ENCODE results near the gene RNPEPL1.

The RNPEPL1 gene

GRCh38 chr2:240524963-240525718, 43.1 kb upstream of the RNPEPL1 start:
- Histone ChIP-seq H3K4me1 (ENCODE audit: control insufficient read depth in 5 of 5, insufficient read depth in 5 of 5, low read length in 5 of 5) (peaks cover 0 to 6% (median 4%) of the 10 kb centered on the region in 5 donors), H3K27ac (ENCODE audit: low read depth, low read length) (no peak overlapping the region), H3K4me3 (ENCODE audit: low read depth in 1 of 5, low read length in 5 of 5) (no peak overlapping the region), H3K9me3 (ENCODE audit: control insufficient read depth in 5 of 5, low read length in 5 of 5) (peaks cover 0 to 6% (median 4%) of the 10 kb centered on the region in 5 donors), H3K9ac (ENCODE audit: low read length in 5 of 5) (no peak overlapping the region), H3K36me3 (ENCODE audit: control insufficient read depth in 5 of 5, insufficient read depth in 5 of 5, low read length in 5 of 5) (peaks cover 0 to 54% (median 37%) of the 10 kb centered on the region in 5 donors), H3K27me3 (ENCODE audit: control insufficient read depth in 5 of 5, insufficient read depth in 4 of 5, low read length in 5 of 5) (peaks cover 3 to 7% (median 7%) of the 10 kb centered on the region in 5 donors)

- no peaks in the 10 kb centered on the region for H3K4me1 ChIP-seq (ENCODE audit: control insufficient read depth in 5 of 5, insufficient read depth in 5 of 5, low read length in 5 of 5)
- H3K4me3 ChIP-seq (ENCODE audit: low read depth in 1 of 5, low read length in 5 of 5) = no peak overlapping the region
- H3K27me3 ChIP-seq (ENCODE audit: control insufficient read depth in 5 of 5, insufficient read depth in 4 of 5, low read length in 5 of 5) = peaks cover 0 to under 1% (median under 1%) of the 10 kb centered on the region in 5 donors
- no peak overlapping the region for H3K27ac ChIP-seq (ENCODE audit: low read depth, low read length)
- H3K36me3 ChIP-seq (ENCODE audit: control insufficient read depth in 5 of 5, insufficient read depth in 5 of 5, low read length in 5 of 5) = peaks cover 0 to 54% (median 37%) of the 10 kb centered on the region in 5 donors
- no peak overlapping the region for H3K9ac ChIP-seq (ENCODE audit: low read length in 5 of 5)
- peaks cover 0 to 8% (median 4%) of the 10 kb centered on the region in 5 donors for H3K9me3 ChIP-seq (ENCODE audit: control insufficient read depth in 5 of 5, low read length in 5 of 5)
Observed at GRCh38 chr2:240525802-240526201, 42.5 kb upstream of the RNPEPL1 start.

GRCh38 chr2:240526521-240526920, 41.8 kb upstream of the RNPEPL1 start:
- Histone ChIP-seq H3K36me3 (ENCODE audit: control insufficient read depth in 5 of 5, insufficient read depth in 5 of 5, low read length in 5 of 5) (peaks cover 0 to 54% (median 41%) of the 10 kb centered on the region in 5 donors), H3K27me3 (ENCODE audit: control insufficient read depth in 5 of 5, insufficient read depth in 4 of 5, low read length in 5 of 5) (no peaks in the 10 kb centered on the region), H3K4me3 (ENCODE audit: low read depth in 1 of 5, low read length in 5 of 5) (no peak overlapping the region), H3K9ac (ENCODE audit: low read length in 5 of 5) (no peak overlapping the region), H3K4me1 (ENCODE audit: control insufficient read depth in 5 of 5, insufficient read depth in 5 of 5, low read length in 5 of 5) (no peaks in the 10 kb centered on the region), H3K9me3 (ENCODE audit: control insufficient read depth in 5 of 5, low read length in 5 of 5) (peaks cover 3 to 12% (median 6%) of the 10 kb centered on the region in 5 donors), H3K27ac (ENCODE audit: low read depth, low read length) (no peak overlapping the region)

DNA sequence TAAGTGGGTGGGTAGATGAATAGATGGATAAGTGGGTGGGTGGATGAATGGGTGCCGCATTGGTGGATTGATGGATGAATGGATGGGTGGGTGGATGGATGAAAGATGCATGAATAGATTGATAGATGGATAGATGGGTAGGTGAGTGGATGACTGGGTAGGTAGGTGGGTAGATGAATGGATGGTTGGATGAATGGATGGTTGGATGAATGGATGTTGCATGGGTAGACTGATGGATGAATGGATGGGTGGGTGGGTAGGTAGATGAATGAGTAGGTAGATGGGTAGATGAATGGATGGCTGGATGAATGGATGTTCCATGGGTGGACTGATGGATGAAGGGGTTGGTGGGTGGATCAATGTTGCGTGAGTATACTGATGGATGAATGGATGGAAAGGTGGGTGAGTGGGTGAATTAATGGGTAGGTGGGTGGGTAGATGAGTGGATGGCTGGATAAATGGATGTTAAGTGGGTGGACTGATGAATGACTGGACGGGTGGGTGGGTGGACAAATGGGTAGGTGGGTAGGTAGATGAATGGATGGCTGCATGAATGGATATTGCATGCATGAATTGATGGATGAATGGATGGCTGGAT, 41.0 kb upstream of the RNPEPL1 start:
- H3K9me3 ChIP-seq (ENCODE audit: control insufficient read depth in 5 of 5, low read length in 5 of 5) = peaks cover 11 to 20% (median 12%) of the 10 kb centered on the region in 5 donors
- peaks cover 0 to 53% (median 41%) of the 10 kb centered on the region in 5 donors for H3K36me3 ChIP-seq (ENCODE audit: control insufficient read depth in 5 of 5, insufficient read depth in 5 of 5, low read length in 5 of 5)
- H3K9ac ChIP-seq (ENCODE audit: low read length in 5 of 5) = no peak overlapping the region
- no peak overlapping the region for H3K4me3 ChIP-seq (ENCODE audit: low read depth in 1 of 5, low read length in 5 of 5)
- no peaks in the 10 kb centered on the region for H3K4me1 ChIP-seq (ENCODE audit: control insufficient read depth in 5 of 5, insufficient read depth in 5 of 5, low read length in 5 of 5)
- no peaks in the 10 kb centered on the region for H3K27me3 ChIP-seq (ENCODE audit: control insufficient read depth in 5 of 5, insufficient read depth in 4 of 5, low read length in 5 of 5)
- H3K27ac ChIP-seq (ENCODE audit: low read depth, low read length) = no peak overlapping the region

GRCh38 chr2:240528406-240529040, 39.8 kb upstream of the RNPEPL1 start:
- no peak overlapping the region for H3K9ac ChIP-seq (ENCODE audit: low read length in 5 of 5)
- no peak overlapping the region for H3K27ac ChIP-seq (ENCODE audit: low read depth, low read length)
- no peaks in the 10 kb centered on the region for H3K4me1 ChIP-seq (ENCODE audit: control insufficient read depth in 5 of 5, insufficient read depth in 5 of 5, low read length in 5 of 5)
- H3K36me3 ChIP-seq (ENCODE audit: control insufficient read depth in 5 of 5, insufficient read depth in 5 of 5, low read length in 5 of 5) = peaks cover 0 to 40% (median 33%) of the 10 kb centered on the region in 5 donors
- peaks cover 11 to 23% (median 16%) of the 10 kb centered on the region in 5 donors for H3K9me3 ChIP-seq (ENCODE audit: control insufficient read depth in 5 of 5, low read length in 5 of 5)
- no peaks in the 10 kb centered on the region for H3K27me3 ChIP-seq (ENCODE audit: control insufficient read depth in 5 of 5, insufficient read depth in 4 of 5, low read length in 5 of 5)
- H3K4me3 ChIP-seq (ENCODE audit: low read depth in 1 of 5, low read length in 5 of 5) = no peak overlapping the region

GRCh38 chr2:240529344-240529999, 38.8 kb upstream of the RNPEPL1 start:
- H3K9ac ChIP-seq (ENCODE audit: low read length in 5 of 5) = no peak overlapping the region
- H3K4me1 ChIP-seq (ENCODE audit: control insufficient read depth in 5 of 5, insufficient read depth in 5 of 5, low read length in 5 of 5) = no peaks in the 10 kb centered on the region
- peaks cover 0 to 38% (median 27%) of the 10 kb centered on the region in 5 donors for H3K36me3 ChIP-seq (ENCODE audit: control insufficient read depth in 5 of 5, insufficient read depth in 5 of 5, low read length in 5 of 5)
- no peak overlapping the region for H3K4me3 ChIP-seq (ENCODE audit: low read depth in 1 of 5, low read length in 5 of 5)
- no peaks in the 10 kb centered on the region for H3K27me3 ChIP-seq (ENCODE audit: control insufficient read depth in 5 of 5, insufficient read depth in 4 of 5, low read length in 5 of 5)
- H3K9me3 ChIP-seq (ENCODE audit: control insufficient read depth in 5 of 5, low read length in 5 of 5) = peaks cover 11 to 23% (median 16%) of the 10 kb centered on the region in 5 donors
- H3K27ac ChIP-seq (ENCODE audit: low read depth, low read length) = no peak overlapping the region

DNA sequence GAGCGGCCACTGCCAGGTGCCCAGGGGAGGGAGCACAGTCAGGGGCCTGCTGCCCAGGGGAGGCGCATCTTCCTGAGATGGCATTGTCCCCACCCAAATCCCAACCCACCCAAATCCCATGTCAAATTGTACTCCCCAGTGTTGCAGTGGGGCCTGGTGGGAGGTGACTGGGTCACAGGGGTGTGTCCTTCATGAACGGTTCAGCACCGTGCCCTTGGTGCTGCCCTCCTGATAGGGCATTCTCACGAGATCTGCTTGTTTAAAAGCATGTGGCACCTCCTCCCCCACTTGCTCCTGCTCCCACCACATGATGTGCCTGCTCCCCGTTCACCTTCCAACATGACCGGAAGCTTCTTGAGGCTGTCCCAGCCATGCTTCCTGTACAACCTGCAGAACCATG, 38.1 kb upstream of the RNPEPL1 start:
- Histone ChIP-seq H3K9me3 (ENCODE audit: control insufficient read depth in 5 of 5, low read length in 5 of 5) (peaks cover 11 to 19% (median 16%) of the 10 kb centered on the region in 5 donors), H3K4me1 (ENCODE audit: control insufficient read depth in 5 of 5, insufficient read depth in 5 of 5, low read length in 5 of 5) (no peaks in the 10 kb centered on the region), H3K9ac (ENCODE audit: low read length in 5 of 5) (no peak overlapping the region), H3K4me3 (ENCODE audit: low read depth in 1 of 5, low read length in 5 of 5) (no peak overlapping the region), H3K27me3 (ENCODE audit: control insufficient read depth in 5 of 5, insufficient read depth in 4 of 5, low read length in 5 of 5) (no peaks in the 10 kb centered on the region), H3K27ac (ENCODE audit: low read depth, low read length) (no peak overlapping the region), H3K36me3 (ENCODE audit: control insufficient read depth in 5 of 5, insufficient read depth in 5 of 5, low read length in 5 of 5) (peaks cover under 1 to 39% (median 23%) of the 10 kb centered on the region in 5 donors)

- peaks cover 3 to 31% (median 15%) of the 10 kb centered on the region in 5 donors for H3K36me3 ChIP-seq (ENCODE audit: control insufficient read depth in 5 of 5, insufficient read depth in 5 of 5, low read length in 5 of 5)
- H3K4me1 ChIP-seq (ENCODE audit: control insufficient read depth in 5 of 5, insufficient read depth in 5 of 5, low read length in 5 of 5) = no peaks in the 10 kb centered on the region
- H3K9me3 ChIP-seq (ENCODE audit: control insufficient read depth in 5 of 5, low read length in 5 of 5) = peaks cover 10 to 18% (median 16%) of the 10 kb centered on the region in 5 donors
- no peak overlapping the region for H3K27ac ChIP-seq (ENCODE audit: low read depth, low read length)
- H3K27me3 ChIP-seq (ENCODE audit: control insufficient read depth in 5 of 5, insufficient read depth in 4 of 5, low read length in 5 of 5) = no peaks in the 10 kb centered on the region
- H3K9ac ChIP-seq (ENCODE audit: low read length in 5 of 5) = no peak overlapping the region
- no peak overlapping the region for H3K4me3 ChIP-seq (ENCODE audit: low read depth in 1 of 5, low read length in 5 of 5)
Observed at GRCh38 chr2:240531038-240531437, 37.2 kb upstream of the RNPEPL1 start.

DNA sequence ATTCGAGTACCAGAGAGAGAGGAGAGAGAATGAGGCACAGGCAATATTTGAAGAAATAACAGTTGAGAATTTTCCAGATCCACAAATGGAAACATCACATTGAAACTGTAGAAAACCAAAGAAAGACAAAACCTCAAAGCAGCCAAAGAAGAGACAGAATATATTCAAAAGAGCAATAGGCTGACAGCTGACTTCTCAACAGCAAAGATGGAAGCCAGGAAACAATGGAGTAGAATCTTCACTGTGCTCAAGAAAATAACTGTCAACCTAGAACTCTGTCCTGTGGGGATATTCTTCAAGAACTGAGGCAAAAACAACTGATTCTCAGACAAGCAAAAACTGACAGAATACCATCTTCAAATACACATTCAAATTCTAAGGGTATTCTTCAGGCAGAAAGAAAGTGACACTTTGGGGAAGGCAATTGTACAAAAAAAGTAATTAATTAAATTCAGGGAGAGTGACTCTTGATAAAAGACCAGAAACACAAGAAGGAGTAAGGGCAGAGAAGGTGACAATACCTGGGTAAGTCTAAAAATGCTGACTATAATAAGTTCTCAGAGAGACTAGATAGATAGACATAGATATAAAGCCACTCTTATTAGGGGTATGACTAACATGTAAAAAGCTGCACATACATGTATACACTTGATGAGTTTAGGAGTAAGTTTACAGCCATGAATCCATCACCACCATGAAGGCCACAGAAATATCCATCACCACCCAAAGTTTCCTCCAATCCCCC, 36.1 kb upstream of the RNPEPL1 start:
- no peak overlapping the region for H3K4me3 ChIP-seq (ENCODE audit: low read depth in 1 of 5, low read length in 5 of 5)
- H3K36me3 ChIP-seq (ENCODE audit: control insufficient read depth in 5 of 5, insufficient read depth in 5 of 5, low read length in 5 of 5) = peaks cover 3 to 28% (median 11%) of the 10 kb centered on the region in 5 donors
- no peaks in the 10 kb centered on the region for H3K4me1 ChIP-seq (ENCODE audit: control insufficient read depth in 5 of 5, insufficient read depth in 5 of 5, low read length in 5 of 5)
- H3K9me3 ChIP-seq (ENCODE audit: control insufficient read depth in 5 of 5, low read length in 5 of 5) = peaks cover 10 to 18% (median 16%) of the 10 kb centered on the region in 5 donors
- H3K9ac ChIP-seq (ENCODE audit: low read length in 5 of 5) = no peak overlapping the region
- no peak overlapping the region for H3K27ac ChIP-seq (ENCODE audit: low read depth, low read length)
- no peaks in the 10 kb centered on the region for H3K27me3 ChIP-seq (ENCODE audit: control insufficient read depth in 5 of 5, insufficient read depth in 4 of 5, low read length in 5 of 5)
